HG03108 (cell line): ENCODE results near the gene PSEN1.

ENCODE experiments used
- ATAC-seq: cut with Tn5 transposase; IDR thresholded peaks from one replicate; pipeline ENCODE4 v1.9.1; 2021; ENCODE audit warnings: moderate library complexity; ENCODE audit not compliant: unreplicated experiment

PSEN1 gene

DNA sequence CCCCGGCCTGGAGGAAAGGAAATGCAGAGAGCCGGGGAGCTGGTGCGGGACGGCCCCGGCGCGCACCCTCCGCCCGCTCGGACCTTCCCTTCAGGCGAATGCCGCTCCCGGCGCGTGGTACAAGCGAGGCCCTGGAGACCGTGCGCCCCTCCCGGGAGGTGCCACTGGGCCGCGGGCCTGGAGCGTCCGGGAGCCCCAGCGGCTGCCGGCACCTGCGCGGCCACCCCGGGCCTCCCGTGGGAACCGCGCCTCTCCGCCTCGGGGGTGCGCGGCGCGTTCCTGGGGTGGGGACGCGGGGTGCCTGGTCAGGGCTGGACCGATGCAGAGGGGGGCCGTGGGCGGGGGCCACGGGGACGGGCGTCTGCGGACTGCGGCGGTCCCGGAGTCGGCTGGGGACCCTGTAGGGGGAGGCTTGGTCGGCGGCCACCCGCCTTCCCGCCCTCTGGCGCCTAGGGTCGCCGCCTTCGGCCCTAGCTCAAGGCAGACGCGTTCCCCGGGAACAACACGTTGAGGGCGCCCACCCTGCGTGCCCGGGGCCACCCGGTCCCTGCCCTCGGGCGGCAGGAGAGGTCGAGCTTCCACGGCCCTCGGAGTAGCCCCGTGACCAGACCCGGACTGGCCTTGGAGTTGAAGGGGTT is 101.6 kb downstream of the PSEN1 start:
- ATAC-seq = no peak

DNA sequence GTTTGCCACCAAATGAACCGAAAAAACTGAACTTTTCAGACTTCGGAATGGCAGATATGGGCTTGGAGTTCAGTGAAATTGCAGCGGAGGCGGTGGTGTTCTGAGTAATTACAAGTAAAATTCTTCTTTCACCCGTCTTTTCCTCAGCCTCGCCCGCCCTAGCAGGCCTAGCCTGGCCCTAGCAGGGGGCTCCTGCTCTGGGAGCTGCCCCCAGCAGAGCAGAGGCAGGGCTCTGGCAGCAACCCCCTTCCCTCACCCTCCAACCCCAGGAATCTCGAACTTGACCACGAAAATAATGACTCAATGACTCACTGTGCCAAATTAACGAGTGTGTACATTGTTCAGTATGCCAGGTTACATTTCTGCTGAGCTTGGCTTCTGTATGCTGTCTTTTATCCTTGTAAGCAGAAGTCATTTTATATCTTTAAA is 102.1 kb downstream of the PSEN1 start:
- no peak for ATAC-seq

DNA sequence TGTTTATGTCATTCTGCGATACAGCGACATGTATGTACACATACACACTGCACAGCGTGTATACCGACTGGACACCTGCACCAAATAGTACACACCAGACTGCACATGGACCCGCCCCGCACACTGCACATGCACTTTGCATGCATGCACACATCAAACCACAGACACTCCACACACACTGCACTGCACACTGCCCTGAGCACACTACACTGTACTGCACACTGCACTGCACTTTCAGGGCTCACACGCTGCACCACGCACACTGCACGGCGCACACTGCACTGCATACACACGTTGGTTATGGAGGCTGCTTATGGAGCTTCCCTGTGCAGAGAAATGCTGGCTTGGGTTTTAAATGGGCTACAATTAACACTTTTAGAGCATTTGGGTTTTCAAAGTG is 102.6 kb downstream of the PSEN1 start:
- ATAC-seq = no peak

DNA sequence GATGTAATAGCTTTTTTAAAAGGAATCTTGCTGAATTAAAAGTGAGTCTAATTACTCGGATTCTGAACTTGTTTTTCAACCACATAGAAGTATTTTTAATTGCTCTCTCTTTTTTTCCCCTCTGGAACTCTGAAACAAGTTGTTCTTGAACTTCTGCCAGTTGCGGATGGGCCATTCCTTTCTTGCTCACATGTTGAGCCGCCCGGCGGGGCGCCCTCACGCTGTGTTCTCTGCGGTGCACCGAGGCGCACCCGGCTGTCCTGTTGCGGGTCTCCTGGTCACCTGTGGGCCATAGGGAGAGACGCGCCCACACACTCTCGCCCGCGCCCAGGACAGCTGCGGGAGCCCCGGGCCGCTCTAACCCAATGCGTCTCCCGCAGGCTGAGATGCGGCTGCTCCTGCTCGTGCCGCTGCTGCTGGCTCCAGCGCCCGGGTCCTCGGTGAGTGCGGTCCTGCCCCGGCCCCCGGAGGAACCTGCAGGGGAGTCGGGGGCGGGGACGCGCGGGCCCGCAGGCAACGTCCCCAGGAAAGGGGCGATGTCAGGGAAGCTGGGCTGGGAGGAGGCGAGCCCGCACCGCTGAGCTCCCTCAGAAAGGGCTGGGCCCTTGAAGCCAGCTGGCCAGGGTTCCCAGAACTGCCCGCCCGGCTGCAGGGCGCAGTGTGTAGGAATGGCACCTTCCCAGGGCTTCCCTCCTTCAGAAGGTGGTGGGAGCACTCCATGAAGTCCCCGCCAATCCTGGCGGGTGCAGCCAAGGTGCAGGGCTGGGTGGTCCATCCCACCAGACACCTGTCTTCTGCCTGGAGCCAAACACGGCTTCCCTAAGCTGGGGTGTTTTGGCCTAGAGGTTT is 103.3 kb downstream of the PSEN1 start:
- no peak for ATAC-seq

DNA sequence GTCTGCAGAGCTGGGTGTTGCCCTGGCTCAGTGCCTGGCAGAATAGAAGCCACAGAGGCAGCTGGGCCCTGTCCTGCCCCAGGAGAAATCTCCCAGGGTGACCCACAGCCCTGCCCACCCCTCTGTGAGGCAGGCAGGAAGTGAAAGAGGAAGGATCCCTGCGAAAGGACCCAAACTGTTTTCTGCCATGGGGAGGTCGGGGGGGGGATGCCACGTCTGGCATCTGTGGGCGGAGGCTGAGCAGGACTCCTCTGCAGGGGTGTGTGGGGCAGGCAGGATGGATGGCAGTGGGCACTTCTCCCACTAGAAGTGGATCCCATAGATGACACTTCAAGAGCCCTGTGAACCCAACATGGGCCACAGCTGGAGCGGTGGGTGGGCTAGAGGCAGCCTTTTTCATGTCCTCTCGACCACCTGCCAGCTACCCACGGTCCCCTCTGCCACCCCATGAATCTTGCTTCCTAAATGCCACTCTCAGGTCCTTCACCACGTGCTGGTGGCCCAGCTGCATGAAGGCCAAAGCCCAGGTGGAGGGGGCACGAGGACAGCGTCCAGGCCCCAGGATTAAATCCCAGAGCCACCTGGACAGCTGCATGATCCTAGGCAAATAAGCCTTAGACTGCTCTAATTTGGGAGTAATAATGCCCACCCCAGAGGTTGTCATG is 104.6 kb downstream of the PSEN1 start:
- ATAC-seq = no peak

DNA sequence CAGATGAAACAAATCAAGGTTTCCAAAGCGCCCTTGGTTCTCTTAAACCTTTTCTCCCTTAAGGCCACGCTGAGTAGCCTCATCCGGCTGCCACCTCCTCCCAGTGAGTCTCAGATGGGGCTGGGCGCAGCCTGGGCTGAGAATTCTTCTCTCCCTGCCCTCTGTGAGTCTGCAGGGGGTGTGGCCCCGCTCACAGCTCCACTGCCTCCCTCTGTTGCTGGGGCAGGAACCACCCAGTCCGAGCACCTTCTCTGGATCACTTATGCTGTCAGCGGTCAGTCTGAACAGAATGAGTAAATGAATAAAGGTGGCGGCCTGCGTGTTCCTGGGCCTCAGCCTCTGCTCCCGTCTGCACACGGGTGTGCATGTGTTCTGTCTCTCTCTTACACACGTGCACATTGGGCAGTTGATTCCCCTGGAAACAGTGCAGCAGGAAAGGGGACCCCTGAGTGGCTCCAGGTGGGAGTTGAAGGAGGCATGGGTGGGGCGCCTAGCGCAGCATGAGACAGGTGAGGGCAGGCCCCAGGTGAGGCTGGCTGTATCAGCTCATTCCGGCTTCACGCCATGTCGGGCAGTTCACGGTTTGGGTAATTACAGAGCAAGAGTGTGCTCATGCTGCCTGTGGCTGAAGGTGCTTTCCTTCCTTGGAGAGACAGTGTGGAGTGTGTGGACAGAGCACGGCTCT is 105.3 kb downstream of the PSEN1 start:
- no peak for ATAC-seq

DNA sequence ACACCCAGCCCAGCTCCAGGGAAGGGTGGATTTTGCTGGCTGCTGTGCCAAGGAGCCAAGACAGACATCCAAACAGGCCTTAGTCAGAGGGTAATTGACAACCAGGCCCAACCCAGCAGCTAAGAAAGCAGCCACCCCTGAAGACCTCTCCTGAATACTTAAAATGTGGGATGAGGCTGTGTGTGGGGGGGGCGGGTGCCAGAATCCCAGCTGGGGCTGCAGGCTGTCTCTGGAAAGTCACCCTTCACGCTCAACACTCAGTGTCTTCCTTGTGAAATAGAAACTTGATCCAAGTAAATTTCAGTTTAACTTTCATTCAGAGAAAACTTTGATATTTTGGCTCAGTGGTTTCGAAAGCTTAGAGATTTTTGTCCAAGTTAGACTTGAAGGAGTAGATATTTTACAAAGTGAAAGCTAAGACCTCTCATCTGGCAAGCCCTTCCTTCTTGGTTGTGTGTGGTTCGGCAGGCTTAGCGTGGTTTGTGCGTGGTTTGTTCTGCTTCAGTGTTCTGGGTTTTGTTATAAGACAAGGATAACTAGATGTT is 106.1 kb downstream of the PSEN1 start:
- no peak for ATAC-seq

DNA sequence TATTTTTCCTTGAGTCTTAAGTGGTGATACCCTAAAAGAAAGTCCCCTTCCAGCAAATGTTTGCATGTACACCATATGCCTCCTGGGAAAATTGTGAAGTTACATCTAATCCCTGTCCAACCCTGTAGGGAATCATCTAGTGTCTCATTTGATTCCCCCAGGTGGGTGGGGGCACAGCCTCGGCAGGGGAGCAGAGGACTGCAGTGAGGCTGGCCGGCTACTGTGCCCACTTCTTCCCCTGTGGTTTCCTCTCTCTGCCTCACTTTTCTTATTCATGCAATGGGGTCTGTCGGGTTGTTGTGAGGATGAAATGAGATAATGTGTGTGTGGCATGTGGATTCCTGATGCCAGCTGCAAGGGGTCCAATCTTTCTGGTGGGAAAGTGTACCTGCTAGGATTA is 107.0 kb downstream of the PSEN1 start:
- ATAC-seq = no peak

DNA sequence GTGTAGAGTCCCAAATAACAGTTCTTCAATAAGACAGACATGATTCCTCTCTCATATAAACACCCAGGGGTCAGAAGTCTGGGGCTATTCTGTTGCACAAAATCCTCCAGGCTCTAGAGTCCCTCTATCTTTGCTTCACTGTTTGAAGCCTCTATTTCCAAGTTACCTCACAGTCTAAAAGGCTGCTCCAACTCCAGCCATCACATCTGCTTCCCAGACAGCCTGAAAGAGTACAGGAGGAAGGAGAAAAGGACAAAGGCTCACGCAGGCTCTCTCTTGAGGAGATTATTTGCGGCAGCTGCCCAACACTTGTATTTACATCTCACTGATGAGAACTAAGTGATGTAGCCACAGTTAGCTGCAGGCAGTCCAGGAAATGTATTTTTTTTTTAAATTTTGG is 107.4 kb downstream of the PSEN1 start:
- no peak for ATAC-seq

DNA sequence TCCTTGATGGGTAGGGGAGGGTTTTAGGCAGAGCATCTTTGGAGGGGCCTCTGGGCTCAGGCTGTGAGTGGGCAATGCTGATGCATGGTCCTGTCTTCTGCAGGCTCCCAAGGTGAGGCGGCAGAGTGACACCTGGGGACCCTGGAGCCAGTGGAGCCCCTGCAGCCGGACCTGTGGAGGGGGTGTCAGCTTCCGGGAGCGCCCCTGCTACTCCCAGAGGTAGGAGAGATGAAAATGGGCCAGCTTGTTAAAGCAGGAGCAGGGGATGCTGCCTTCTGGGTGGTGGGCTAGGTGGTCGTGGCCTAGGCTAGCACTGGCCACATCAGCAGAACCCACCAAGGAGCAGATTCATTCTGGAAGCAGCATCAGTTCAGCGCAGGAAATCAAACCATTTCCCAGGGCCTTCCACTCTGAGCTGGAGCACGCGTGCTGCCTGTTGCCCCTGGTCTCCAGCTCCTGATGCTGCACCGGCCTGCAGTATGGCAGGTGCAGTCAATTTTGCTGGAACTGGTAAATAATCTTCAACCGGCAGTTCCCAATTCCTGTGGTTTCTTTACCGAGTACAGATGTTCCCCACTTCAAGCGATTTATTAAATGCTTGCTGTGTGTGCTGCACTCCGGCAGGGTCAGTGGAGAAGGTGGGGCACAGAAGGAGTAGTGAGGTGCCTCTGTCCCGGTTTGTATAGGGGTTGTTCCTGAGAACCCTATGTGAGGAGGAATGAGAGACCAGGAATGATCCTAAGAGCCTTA is 108.4 kb downstream of the PSEN1 start:
- no peak for ATAC-seq

DNA sequence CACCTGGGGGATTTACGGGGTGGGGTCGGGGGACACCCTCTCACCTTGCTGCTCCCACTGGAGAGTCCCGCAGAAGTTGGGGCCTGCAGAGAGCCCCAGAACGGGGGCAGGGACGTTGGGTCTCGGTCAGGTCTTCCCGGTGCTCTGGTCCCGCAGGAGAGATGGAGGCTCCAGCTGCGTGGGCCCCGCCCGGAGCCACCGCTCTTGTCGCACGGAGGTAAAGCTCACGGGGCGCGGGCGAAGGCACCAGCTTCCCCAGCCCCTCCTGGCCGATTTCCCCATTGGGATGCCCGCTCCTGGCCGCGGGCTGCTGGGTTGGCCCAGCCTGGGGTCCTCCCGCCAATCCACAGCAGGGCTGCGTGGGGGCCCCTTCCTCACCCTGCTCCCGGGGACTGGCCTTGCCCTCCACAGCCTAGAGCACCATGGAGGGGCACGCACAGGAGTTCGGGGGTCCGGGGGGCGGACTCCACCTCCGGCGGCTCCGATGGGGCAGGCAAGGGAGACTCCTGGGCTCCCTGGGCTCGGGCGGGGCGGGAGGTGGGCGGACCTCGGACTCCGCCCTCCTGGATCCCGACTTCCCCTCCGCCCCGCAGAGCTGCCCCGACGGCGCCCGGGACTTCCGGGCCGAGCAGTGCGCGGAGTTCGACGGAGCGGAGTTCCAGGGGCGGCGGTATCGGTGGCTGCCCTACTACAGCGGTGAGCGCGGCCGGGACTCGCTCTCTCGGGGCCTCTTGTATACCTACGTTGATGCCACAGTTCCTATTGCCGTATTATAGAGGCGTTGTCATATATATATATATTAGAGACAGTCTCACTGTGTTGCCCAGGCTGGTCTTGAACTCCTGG is 109.4 kb downstream of the PSEN1 start:
- ATAC-seq = peak; percentile 58

DNA sequence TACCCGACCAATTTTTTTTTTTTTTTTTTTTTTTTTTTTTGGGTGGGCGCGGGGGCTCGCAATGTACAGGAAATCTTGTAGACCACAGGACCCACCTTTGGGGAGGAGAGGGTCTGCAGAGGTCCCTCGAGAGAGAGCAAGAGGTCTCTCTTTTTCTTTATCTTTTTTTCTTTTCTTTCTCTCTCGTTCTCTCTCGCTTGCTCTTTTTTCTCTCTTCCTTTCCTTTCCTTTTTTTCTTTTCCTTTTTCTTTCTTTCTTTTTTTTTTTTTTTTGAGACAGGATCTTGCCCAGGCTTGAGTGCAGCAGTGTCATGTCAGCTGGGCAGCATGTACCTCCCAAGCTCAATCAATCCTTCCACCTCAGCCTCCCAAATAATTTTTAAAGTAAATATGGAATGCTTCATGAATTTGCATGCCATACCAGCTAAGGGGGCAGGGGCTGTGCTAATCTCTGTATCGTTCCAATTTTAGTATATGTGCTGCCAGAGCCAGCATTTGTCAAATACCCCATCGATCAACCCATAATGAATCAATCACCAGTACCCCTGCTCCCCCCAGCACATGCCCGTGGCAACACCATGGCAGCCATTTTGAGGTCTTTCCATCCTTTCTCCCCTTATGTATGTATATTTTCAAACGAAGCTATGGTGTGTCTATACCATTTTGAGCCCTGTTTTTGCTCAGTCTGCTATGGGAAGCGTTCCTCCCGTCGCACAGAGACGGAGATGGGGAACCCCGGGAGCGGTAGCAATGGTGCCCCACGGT is 110.3 kb downstream of the PSEN1 start:
- ATAC-seq = no peak

DNA sequence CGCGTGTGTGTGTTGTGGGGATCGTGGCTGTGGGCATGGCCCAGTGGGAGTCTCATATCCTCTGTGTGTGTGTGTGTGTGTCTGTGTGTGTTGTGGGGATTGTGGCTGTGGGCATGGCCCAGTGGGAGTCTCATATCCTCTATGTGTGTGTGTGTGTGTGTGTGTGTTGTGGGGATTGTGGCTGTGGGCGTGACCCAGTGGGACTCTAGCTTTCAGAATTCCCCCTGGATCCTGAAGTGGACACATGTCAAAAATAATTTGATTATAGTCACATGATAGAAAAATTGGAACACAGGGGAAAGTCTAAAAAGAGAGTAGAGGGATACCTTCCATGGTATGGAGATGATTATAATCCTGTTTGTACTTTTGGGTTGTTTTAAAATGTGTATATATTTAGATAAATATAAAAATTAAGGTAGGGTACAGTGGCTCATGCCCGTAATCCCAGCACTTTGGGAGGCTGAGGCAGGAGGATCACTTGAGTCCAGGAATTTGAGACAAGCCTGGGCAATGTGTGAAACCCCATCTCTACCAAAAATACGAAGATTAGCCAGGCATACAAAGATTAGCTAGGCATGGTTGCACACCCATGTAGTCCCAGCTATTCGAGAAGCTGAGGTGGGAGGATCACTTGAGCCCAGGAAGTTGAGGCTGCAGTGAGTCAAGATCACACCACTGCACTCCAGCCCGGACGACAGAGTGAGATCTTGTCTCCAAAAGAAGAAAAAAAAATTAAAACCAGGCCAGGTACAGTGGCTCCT is 112.0 kb downstream of the PSEN1 start:
- ATAC-seq = peak; percentile 38

DNA sequence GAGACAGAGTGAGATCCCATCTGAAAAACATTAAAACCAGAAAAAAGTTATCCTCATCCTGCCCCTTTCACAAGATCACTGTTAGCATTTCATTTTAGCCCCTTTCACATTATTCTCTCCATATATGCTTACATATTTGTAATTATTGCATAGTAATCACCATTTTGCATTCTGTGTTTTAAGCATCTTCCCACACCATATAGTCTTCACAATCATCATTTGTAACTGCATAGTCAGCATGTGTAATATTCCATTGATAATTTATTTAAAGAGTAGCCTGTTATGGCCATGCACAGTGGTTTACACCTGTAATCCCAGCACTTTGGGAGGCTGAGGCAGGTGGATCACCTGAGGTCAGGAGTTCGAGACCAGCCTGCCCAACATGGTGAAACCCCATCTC is 112.8 kb downstream of the PSEN1 start:
- no peak for ATAC-seq

DNA sequence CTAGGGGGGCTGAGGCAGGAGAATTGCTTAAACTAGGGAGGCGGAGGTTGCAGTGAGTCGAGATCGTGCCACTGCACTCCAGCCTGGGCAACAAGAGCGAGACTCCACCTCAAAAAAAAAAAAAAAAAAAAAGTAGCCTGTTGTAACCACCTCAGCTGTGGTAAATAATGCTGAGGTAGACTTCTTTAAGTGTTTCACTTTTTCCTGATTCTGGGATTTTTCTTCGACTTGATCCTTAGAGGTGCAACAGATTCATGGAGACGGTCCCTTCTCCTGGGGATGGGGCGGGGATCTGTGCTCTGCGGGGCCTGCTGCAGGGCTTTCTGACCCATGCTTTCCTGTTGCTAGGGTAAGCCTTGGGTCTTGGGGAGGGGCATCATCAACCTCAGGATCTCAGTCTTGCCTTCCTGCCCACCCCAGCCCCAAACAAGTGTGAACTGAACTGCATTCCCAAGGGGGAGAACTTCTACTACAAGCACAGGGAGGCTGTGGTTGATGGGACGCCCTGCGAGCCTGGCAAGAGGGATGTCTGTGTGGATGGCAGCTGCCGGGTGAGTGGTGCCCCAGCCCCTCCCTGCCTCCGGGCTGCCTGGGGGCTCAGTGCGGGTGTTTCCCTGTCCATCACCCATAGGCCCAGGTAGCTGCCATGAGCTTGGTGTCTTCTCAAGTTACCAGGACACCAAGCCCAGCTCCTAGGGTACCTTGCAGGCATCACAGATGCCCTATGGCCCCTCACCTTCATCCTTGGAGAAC is 113.4 kb downstream of the PSEN1 start:
- ATAC-seq = no peak

DNA sequence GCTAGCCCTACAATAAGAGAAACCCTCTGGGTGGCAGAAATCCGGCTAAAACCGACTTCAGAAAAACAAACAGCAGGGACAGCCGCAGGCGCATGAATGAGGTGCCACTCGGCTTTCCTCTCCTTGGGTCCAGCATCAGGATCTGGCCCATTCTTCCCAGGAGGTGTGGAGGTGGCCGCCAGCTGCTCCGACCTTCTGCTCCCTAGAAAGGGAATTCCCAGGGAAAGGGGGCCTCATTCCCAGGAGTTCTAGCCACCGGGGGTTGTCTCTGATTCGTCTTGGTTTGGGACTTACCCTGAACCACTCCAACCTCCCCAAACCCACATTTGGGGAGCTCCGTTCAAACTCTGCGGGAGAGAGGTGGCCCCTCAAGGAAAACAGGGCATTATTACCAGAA is 114.0 kb downstream of the PSEN1 start:
- ATAC-seq = no peak

DNA sequence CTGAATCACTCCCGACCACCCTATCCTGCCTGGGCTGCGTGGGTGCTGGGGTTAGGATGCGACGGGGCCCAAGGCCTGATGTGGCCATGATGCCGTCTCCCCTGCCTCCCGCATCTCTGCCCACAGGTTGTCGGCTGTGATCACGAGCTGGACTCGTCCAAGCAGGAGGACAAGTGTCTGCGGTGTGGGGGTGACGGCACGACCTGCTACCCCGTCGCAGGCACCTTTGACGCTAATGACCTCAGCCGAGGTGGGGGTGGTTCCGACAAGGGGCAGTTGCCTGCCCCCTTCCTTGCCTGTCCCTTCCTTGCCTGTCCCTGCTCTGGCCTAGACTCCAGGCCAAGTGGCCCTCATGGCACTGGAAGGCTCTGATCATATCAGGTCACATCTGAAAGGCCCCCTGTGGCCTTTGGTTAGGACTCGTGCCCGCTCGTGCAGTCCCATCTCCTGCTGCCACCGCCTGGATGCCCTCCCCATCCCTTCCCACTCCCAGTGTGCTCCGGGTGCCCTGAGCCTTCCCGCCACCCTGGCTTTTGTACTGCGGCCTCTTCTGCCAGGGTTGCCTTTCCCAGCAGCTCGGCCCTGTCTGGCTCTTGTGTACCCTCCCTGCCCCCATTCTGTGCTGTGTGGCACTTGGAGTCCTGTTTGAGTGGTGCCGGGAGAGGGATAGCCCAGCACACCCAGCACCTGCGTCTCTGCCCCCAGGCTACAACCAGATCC is 114.6 kb downstream of the PSEN1 start:
- no peak for ATAC-seq
